ENCODE results near the gene OPN4. TPM values are rescaled to one million over a fixed set of nuclear protein-coding genes. Genes with fewer than 3 reads are reported as not detected.

OPN4 gene
- total RNA-seq, 1 donor from 2014 or later, result not detected

GRCh38 chr10:86671985-86672710 is 17.8 kb downstream of the OPN4 start:
- no peak overlapping the region for H3K27ac ChIP-seq
- no peaks in the 10 kb centered on the region for H3K36me3 ChIP-seq
- peaks cover 11% of the 10 kb centered on the region for H3K27me3 ChIP-seq (ENCODE audit: low read depth)
- H3K4me1 ChIP-seq, result no peaks in the 10 kb centered on the region
- intact Hi-C loops (cut with DNase I), result no loop called here
- no peaks in the 10 kb centered on the region for H3K9me3 ChIP-seq
- ATAC-seq, result no peak
- no peak for TF ChIP-seq CTCF (IDR thresholded peaks at IDR 0.05)
- no peak for DNase-seq
- H3K4me3 ChIP-seq, result no peak overlapping the region

- Histone ChIP-seq H3K36me3 (no peaks in the 10 kb centered on the region), H3K27ac (no peak overlapping the region), H3K4me3 (no peak overlapping the region), H3K27me3 (ENCODE audit: low read depth) (peaks cover 6% of the 10 kb centered on the region), H3K9me3 (no peaks in the 10 kb centered on the region), H3K4me1 (no peaks in the 10 kb centered on the region)
- TF ChIP-seq CTCF (IDR thresholded peaks at IDR 0.05), result no peak
- no peak for ATAC-seq
- DNase-seq, result no peak
- intact Hi-C loops (cut with DNase I), result no loop called here
Observed at GRCh38 chr10:86673216-86673826, 19.0 kb downstream of the OPN4 start.

- peaks cover 6% of the 10 kb centered on the region for H3K27me3 ChIP-seq (ENCODE audit: low read depth)
- no peak for TF ChIP-seq CTCF (IDR thresholded peaks at IDR 0.05)
- ATAC-seq (peak in 1 of 2 donors; percentile 15), DNase-seq (no peak)
- no peak overlapping the region for H3K4me3 ChIP-seq
- intact Hi-C loops (cut with DNase I), result no loop called here
- H3K9me3 ChIP-seq, result no peaks in the 10 kb centered on the region
- no peaks in the 10 kb centered on the region for H3K36me3 ChIP-seq
- H3K4me1 ChIP-seq, result no peaks in the 10 kb centered on the region
- H3K27ac ChIP-seq, result no peak overlapping the region
Observed at GRCh38 chr10:86673827-86674581, 19.7 kb downstream of the OPN4 start.

GRCh38 chr10:86674912-86675311 is 20.6 kb downstream of the OPN4 start:
- Histone ChIP-seq H3K27ac (no peak overlapping the region), H3K4me1 (no peaks in the 10 kb centered on the region), H3K4me3 (no peak overlapping the region), H3K9me3 (no peaks in the 10 kb centered on the region), H3K27me3 (ENCODE audit: low read depth) (peaks cover 6% of the 10 kb centered on the region), H3K36me3 (no peaks in the 10 kb centered on the region)
- intact Hi-C loops (cut with DNase I), result no loop called here
- no peak for DNase-seq
- no peak for ATAC-seq
- no peak for TF ChIP-seq CTCF (IDR thresholded peaks at IDR 0.05)

- ATAC-seq (no peak), DNase-seq (no peak)
- Histone ChIP-seq H3K4me1 (no peaks in the 10 kb centered on the region), H3K27ac (no peak overlapping the region), H3K36me3 (no peaks in the 10 kb centered on the region), H3K9me3 (no peaks in the 10 kb centered on the region), H3K27me3 (ENCODE audit: low read depth) (peaks cover 6% of the 10 kb centered on the region), H3K4me3 (no peak overlapping the region)
- intact Hi-C loops (cut with DNase I), result no loop called here
- TF ChIP-seq CTCF (IDR thresholded peaks at IDR 0.05), result no peak
Observed at GRCh38 chr10:86677374-86677773, 23.0 kb downstream of the OPN4 start.

Data from lower lobe of right lung (tissue), 2 donors.